Skin epidermis (tissue), 12 donors: ENCODE results near the gene TMEM132D.

Source experiments
- H3K27ac ChIP-seq, 21 experiments: fragments of 200-600 bp; sonication (generic) in 11 of 21; one replicate each; pipeline ENCODE4 v1.5.0; 2020; ENCODE audit warnings: mild to moderate bottlenecking in 3 of 21, inconsistent platforms in 2 of 21, moderate library complexity in 2 of 21
- H3K4me3 ChIP-seq, 7 experiments: fragments of 200-600 bp; sonication (generic) in 2 of 7; one replicate each; pipeline ENCODE4 v1.5.0; 2020; ENCODE audit warnings: inconsistent platforms in 2 of 7, mild to moderate bottlenecking in 2 of 7, moderate library complexity in 1 of 7

TMEM132D gene

DNA sequence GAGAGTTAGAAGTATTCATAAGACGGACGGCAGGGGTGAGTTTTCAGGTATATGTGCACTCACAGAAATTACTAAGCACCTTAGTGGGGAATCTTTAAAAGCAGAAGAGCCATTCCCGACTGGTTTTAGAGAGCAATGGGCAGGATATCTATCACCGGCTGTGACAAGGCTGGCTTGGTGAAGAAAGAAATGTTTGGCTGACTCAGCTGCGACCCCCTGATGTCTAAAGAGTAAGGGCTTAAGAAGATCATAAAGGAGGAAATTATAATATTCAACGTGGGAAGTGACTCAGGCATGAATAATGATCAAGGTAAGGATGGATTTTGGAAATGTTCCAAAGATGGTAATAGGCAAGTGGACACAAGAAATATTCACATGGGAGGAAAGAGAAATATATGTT is 407.6 kb downstream of the TMEM132D start:
- Histone ChIP-seq H3K4me3 (no peak overlapping the region), H3K27ac (no peak overlapping the region)

DNA sequence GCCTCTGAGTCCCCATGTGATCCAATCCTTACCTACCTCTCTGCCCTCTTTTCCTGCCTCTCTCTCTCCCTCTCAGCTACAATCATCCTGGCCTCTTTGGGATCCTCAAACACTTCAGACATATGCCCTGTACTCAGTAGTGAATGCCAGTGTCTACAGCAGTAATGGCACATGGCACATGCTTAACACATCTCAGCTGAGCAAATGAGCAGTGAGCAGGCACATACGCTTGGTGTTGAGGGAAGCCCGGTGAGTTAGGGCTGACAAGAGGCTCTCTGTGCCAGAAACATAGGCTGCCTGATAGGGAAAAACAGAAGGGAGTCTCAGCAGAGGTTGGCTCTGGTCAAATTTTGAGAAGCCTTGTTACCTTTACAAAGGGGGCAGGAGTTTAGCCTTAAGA is 409.1 kb downstream of the TMEM132D start:
- Histone ChIP-seq H3K27ac (no peak overlapping the region), H3K4me3 (no peak overlapping the region)

DNA sequence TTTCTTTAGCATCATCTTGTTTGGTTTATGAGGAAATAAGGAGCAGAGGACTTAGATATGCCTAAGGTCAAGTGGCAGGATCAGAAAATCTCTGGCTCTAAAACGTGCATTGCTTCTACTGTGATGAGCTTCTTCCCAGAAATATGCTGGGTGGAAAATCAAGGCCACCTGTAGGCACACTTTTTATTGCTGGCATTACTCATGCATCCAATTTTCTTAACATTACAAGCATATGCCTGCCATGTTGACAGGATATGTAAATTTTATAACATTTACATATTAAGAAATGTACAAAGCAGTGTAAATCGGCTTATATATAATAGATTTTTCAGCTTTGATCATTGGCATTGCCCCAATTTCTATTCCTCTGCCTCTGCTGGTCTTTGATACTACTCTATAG is 409.6 kb downstream of the TMEM132D start:
- Histone ChIP-seq H3K4me3 (no peak overlapping the region), H3K27ac (no peak overlapping the region)

DNA sequence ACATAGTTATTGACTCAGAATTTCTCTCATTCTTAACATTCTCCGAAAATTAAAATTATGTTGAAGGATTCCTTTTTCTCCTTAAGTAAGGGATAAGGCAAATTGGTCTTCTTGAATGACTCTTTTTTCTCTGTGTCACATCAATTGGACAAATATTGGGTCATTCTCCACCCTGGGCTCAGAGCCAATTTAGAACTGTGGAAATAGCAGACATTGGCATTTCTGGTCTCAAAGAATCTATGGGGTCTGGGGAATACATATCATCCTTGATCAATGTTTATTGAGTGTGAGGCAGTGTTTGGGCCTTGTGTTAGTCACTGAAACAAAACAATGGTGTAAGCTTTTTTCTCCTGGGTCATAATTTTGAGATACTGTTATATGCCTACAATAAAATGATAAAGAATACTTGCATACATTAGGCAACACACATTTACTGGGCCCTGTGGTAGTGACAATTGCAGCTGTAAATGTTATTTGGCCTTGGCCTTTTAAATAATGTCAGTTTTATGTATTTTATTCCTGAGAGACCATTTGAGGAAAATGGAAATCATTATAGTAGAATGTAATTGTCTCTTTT is 414.6 kb downstream of the TMEM132D start:
- Histone ChIP-seq H3K27ac (no peak overlapping the region), H3K4me3 (no peak overlapping the region)

DNA sequence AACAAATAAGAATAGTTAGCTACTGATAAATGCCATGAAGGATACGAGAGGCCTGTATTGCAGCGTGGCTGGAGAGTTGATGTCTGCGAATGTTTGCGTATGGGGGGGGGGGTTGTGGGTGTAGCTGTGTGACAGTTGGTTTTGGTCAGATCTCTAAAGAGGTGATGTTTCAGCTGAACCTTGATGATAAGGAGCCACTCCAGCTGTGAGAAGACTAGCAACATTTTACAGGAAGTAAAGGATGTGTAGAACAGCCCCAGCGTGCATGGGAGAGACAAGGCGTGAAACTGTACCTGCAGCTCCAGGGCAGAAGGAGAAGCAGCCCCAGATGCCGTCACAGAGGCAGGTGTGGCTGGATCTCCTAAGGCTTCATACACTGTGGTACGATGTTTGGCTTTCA is 416.9 kb downstream of the TMEM132D start:
- Histone ChIP-seq H3K4me3 (no peak overlapping the region), H3K27ac (no peak overlapping the region)

DNA sequence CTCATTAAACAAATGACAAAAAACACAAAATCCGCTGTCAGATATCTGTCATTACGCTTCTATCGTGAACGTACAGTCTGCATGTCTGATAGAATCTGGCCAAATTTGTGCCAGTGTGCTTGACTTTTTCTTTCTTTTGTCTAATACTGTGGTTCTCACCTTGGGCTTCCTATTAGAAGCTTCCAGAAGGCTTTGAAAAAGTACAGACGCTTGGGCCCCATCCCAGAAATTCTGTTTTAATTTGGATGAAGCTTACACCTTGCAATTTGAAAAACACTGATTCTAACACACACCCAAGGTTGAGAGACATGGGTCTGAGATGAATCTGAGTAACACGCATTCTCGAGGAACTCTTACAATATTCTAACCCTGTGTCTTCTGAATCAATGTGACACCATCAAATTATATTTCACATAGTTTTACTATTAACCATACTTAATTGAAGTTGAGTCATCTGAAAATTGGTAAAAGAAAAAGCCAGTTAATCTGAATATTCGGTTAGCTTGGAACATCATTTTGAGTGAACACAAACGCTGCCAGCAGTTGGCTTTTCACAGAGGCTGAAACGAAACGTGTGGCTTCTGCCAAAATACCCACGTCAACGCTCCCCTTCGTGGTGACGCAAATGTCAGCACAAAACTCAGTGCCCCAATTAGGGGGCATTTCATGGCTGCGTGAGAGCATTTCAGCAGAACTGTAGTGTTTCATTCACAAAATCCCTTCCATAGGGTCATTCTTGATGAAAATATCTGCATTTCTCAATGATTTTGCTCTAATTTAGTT is 420.5 kb downstream of the TMEM132D start:
- Histone ChIP-seq H3K27ac (no peak overlapping the region), H3K4me3 (no peak overlapping the region)

DNA sequence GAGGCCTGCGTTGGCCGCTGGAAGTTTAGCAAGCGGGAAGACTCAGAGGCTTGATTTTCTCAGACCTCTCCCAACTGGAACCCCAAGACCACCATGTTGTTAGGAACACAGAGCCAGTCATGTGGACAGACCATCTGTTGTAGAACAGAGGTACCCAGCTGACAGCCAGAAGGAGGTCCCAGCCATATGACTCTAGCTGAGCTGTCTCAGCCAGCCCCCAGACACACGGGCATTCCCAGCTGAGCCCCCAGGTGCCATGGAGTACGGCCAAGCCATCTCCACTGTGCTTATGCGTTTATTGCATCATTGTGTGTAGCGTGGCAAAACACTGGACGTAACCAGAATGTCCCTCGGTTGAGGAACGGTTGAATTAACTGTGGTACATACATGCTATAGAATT is 421.9 kb downstream of the TMEM132D start:
- Histone ChIP-seq H3K4me3 (no peak overlapping the region), H3K27ac (no peak overlapping the region)

DNA sequence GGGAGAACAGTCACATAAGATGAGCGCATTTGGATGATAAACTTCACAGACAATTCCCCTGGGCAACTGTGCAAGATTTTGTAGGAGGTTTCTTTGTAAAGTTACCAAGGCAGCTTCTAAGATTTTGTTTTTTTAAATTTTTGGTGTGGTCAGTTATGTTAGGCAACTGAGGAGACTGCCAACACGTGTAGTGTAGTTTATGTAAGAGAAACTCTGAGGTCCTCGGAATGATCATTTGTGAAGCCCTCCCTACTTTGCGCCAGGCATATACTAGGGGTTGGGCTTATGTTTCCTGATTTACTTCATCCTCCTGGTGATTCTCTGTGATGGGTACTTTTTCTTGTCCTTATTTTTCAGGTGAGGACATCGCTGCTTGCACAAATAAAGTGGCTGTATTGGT is 433.6 kb downstream of the TMEM132D start:
- Histone ChIP-seq H3K4me3 (no peak overlapping the region), H3K27ac (no peak overlapping the region)

DNA sequence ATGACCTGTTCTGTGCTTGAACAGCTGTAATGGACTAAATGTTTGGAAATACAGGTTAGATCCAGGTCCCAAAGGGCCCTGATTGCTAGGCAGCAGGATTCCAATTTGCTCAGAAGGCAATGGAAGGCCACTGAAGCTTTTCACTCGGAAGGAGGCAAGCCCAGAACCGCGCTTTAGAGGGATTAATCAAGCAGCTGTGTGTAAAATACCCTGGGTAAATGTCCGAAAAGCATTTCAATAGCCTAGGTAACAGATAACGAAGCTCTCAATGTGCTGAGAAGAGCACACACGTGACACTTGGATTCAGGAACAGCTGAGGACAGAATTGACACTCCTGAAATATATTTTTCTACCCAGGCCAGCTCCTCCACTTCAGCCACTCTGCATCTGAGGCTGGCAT is 436.1 kb downstream of the TMEM132D start:
- no peak overlapping the region for H3K4me3 ChIP-seq
- H3K27ac ChIP-seq, result no peak overlapping the region

DNA sequence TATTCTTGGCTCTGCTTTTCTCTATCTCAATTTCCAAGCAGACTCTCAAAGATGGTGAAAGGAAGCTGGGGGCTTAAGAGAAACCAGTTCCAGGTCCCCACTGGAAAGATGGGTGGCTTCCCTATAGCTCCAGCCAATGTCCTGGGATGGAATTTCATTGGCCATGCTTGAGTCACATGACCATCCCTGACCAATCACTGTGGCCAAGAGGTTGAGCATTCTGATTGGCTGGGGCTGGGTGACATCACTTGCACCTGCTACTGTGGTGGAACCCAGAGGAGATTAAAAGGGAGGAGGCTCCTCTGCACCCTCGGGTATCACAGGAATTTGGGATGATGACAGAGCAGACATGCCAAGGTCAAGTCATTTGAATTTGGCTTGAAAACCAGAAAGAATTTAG is 436.5 kb downstream of the TMEM132D start:
- H3K4me3 ChIP-seq, result no peak overlapping the region
- no peak overlapping the region for H3K27ac ChIP-seq

DNA sequence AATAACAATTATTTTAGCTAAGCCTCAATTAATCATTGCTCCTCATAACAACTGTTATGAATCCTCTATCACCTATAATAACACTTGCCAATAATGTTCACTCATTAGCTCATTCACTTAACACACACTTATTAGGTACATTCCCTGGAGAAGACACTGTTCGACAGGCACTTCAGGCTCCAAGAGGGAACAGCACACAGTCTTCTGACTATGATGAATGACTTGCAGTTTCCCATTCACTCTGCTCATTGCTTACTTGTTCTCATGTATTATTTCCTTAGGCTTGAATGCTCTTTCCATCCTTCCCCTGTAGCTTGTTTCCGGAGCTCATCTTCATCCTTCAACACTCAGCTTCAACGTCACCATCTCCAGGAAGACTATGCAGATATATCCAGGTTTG is 437.3 kb downstream of the TMEM132D start:
- no peak overlapping the region for H3K27ac ChIP-seq

DNA sequence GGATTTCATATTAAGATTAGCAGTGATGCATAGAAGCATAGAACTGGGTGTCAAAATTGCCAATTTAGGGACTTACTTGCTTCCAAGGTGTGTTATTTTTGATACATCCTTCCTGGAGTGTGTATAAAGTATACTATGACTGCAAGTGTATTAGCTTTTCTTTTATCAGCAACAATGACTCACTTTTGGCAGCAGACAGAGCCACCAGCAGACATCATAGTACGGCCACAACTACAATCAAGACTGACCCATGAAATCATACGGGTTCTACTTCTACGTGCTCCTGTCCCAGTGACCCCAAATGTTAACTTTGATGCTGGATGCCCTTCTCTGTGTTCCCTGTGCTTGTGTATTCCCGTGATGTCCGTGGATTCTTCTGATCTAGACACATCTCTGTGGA is 443.9 kb downstream of the TMEM132D start:
- Histone ChIP-seq H3K27ac (no peak overlapping the region), H3K4me3 (no peak overlapping the region)

More for the DNA sequence above, 437.3 kb downstream of the TMEM132D start:
- no peak overlapping the region for H3K4me3 ChIP-seq

DNA sequence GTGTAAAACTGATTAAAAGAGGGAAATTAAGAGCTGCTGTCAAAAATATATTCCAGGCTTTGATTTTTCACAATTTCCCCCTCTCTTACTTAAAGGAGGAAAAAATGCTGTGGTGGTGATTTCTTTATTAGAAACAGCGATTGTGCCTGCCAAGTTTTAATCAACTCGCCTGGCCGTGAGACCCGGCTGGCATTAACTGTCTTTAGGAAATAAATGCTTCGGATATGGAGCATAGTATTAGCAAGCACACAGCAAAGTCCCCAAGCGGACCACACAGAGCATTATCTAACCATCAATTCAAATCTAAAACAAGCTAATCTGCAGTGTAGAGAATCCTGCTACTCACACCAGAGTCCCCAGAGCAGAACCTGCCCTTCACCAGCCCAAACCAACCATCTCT is 457.1 kb downstream of the TMEM132D start:
- Histone ChIP-seq H3K4me3 (no peak overlapping the region), H3K27ac (no peak overlapping the region)

DNA sequence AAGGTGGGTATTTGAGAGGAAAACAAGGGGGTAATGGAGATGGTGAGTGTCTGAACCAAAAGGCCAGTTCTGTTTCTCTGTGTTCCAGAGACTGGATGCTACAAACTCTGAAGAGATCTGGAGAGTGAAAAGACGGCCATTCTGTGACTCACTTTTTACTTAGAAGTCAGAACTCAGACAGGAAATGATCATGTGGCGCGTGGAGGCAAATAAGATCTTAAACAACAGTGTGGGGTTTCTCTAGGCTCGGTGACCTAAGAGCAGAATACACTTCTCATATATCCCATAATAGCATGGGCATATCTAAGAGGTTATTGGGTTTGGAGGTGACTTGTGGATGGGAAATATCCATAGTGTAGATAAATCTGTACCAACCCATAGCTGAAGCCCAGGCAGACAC is 463.5 kb downstream of the TMEM132D start:
- H3K27ac ChIP-seq, result no peak overlapping the region
- H3K4me3 ChIP-seq, result no peak overlapping the region

DNA sequence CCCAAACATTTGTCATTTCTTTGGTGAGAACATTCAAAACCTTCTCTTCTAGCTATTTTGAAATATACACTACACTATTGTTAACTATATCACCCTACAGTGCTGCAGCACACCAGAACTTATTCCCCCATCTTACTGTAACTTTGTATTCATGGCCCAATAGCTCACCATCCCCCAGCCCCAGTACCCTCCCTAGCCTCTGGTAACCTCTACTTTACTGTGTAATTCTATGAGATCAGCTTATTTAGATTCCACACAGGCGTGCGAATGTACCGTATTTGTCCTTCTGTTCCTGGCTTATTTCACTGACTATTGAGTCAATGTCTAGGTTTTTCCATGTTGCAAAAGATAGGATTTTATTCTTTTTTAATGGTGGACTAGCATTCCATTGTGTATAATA is 469.0 kb downstream of the TMEM132D start:
- H3K27ac ChIP-seq, result no peak overlapping the region
- no peak overlapping the region for H3K4me3 ChIP-seq

DNA sequence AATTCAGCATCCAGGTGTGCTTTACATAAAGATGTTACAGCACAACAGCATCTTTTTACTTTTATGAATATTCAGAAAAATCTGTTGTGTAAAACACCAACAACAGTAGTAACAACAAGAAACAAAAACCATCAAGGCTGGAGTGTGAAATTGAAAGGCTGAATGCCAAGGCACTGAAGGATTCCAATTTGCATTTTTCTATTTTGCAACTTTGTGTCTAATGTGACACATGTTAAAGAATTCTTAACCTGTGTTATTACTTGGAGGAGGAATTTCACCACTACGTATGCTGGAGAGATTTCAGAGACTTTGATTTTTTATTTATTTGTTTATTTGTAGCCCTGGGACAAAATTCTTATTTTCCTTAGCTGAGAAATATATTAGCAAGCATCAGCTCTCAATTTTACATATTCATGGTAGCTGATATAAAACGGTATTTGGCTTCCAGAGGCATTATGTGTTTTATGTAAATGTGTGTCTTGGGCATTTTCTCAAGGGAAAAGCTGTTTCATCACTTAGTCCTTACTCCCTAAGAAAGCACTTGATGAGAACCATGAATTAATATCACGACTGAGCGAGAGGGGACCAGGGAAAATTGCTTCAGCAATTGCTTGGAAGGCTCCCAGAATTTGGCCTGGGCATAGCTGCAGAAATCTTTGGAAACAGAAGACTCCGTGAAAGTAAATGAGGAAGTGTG is 475.4 kb downstream of the TMEM132D start:
- Histone ChIP-seq H3K4me3 (no peak overlapping the region), H3K27ac (no peak overlapping the region)

DNA sequence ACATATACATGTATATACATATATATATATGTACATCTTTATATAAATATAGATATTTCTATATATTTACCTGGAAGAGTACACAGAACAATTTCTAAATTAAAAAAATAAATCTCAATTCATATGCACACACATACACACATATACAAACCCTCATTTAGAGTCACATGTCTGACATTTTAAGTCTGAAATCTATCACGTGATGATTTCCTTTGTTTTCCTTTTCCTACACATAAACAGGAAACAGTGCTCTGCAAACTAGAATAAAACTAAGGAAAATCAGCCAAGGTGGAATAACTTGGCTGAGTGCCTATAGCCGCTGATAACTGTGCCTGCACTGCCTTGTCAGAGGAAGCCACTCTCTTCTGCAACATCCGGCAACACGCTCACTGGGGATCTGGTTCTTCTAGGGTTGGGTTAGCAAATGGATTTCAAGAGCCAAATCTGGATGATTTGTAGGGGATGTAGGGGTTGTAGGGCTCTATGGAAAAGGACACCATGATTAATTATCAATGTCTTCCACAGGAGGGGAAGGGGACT is 480.7 kb downstream of the TMEM132D start:
- Histone ChIP-seq H3K4me3 (no peak overlapping the region), H3K27ac (no peak overlapping the region)

DNA sequence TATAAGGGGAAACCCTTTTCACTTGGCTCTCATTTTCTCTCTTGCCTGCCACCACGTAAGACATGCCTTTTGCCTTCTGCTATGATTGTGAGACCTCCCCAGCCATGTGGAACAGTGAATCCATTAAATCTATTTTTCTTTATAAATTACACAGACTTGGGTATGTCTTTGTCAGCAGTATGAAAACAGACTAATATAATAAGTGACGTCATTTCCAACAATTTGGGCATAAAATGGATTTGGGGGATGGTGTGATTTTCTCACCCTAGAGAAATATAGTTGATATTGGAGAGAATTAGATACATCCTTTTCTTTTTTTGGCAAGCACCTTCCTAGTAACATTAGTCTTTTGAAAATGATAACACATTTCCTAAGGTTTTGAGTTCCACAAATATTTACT is 490.5 kb downstream of the TMEM132D start:
- Histone ChIP-seq H3K4me3 (no peak overlapping the region), H3K27ac (no peak overlapping the region)

DNA sequence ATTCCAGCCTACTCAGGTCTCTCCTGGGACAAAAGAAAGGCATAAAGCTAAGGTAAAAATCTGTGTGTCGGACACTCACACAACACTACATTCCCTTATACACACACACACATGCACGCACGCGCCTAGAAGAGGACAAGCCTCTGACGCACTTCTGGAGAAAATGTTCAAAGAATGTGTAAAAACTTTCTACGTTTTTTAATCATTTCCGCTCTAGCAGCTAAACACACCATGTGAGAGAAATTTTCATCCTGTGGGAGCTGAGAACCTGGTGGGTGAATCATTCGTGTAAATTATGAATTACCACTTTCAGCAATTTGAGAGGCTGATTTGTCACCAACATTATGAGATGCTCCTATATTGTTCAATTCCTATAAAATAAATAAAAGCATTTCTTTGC is 494.5 kb downstream of the TMEM132D start:
- no peak overlapping the region for H3K4me3 ChIP-seq

DNA sequence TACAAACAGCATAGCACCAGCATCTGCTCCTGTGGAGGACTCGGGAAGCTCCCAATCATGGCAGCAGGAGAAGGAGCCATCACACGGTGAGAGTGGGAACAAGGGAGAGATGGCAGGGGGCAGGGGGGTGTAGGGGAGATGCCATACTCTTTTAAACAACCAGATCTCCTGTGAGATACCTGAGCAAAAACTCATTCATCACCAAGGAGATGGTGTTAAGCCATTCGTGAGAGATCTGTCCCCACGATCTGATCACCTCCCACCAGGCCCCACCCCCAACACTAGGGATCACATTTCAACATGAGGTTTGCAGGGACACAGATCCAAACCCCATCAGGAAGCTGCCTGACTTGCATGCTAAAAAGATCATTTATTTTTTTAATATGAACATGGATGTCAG is 499.3 kb downstream of the TMEM132D start:
- no peak overlapping the region for H3K4me3 ChIP-seq
- H3K27ac ChIP-seq, result no peak overlapping the region

More for the DNA sequence above, 494.5 kb downstream of the TMEM132D start:
- no peak overlapping the region for H3K27ac ChIP-seq

DNA sequence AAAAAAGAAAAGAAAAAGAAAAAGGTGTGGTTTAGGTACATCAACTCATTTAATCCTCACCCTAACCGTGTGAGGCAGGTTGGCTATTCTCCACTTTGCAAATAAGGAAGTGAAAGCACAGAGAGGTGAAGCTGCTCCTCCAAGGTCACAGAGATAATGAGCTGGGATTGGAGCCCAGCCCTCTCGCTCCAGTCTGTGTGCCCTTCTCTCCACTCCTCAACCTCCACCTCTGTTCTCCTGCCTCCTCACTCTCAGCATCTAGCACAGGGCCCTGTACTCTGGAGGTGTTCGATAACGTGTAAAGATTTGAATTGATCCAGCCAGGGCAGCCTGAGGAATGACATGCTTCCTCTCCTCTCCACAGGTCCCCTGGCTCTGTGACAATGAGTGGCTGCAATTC is 502.3 kb downstream of the TMEM132D start:
- no peak overlapping the region for H3K4me3 ChIP-seq
- no peak overlapping the region for H3K27ac ChIP-seq
